HEK293 (cell line): Measurements from ENCODE around the gene PTPRF.
A peak's percentile ranks its signal among the peaks of the same experiment; 100 is the strongest.

ENCODE experiments used
- HOXA7 ChIP-seq: sonication (generic); formaldehyde crosslinking; IDR thresholded peaks from 2 replicates; pipeline ENCODE4 v1.8.1; 2022; ENCODE audit warnings: missing genetic modification reagents, borderline replicate concordance
- HOXD13 ChIP-seq: sonication (generic); formaldehyde crosslinking; IDR thresholded peaks from 2 replicates; pipeline ENCODE4 v1.8.0; 2022; ENCODE audit warnings: missing genetic modification reagents, borderline replicate concordance
- SALL2 ChIP-seq: fragments of 450-650 bp; formaldehyde crosslinking; IDR thresholded peaks from 2 replicates; pipeline ENCODE4 v1.5.0; 2017; ENCODE audit warnings: missing biosample characterization, mild to moderate bottlenecking, missing genetic modification characterization, borderline replicate concordance
- WT1 ChIP-seq: fragments of 450-650 bp; formaldehyde crosslinking; IDR thresholded peaks from 2 replicates; pipeline ENCODE4 v1.5.1; 2016; ENCODE audit warnings: missing biosample characterization, missing genetic modification characterization
- ZFHX2 ChIP-seq: fragments of 450-650 bp; formaldehyde crosslinking; conservative IDR thresholded peaks from 2 replicates; pipeline ENCODE4 v1.5.1; 2016; ENCODE audit warnings: missing biosample characterization, missing genetic modification characterization
- ZFP3 ChIP-seq: fragments of 450-650 bp; formaldehyde crosslinking; IDR thresholded peaks from 2 replicates; pipeline ENCODE4 v1.5.1; 2016; ENCODE audit warnings: low read depth, missing biosample characterization, missing genetic modification characterization
- ZFP37 ChIP-seq: fragments of 450-650 bp; formaldehyde crosslinking; IDR thresholded peaks from 2 replicates; pipeline ENCODE4 v1.5.1; 2016; ENCODE audit warnings: missing biosample characterization, missing genetic modification characterization
- ZNF146 ChIP-seq: fragments of 450-650 bp; formaldehyde crosslinking; IDR thresholded peaks from 2 replicates; pipeline ENCODE4 v1.5.1; 2016; ENCODE audit warnings: missing biosample characterization, missing genetic modification characterization
- ZNF157 ChIP-seq: fragments of 450-650 bp; formaldehyde crosslinking; IDR thresholded peaks from 2 replicates; pipeline ENCODE4 v1.5.1; 2016; ENCODE audit warnings: missing biosample characterization, missing genetic modification characterization
- ZNF175 ChIP-seq: fragments of 450-650 bp; formaldehyde crosslinking; IDR thresholded peaks from 2 replicates; pipeline ENCODE4 v1.5.1; 2016; ENCODE audit warnings: missing biosample characterization, missing genetic modification characterization
- ZNF184 ChIP-seq: fragments of 450-650 bp; IDR thresholded peaks from 2 replicates; pipeline ENCODE4 v1.5.1; 2018; ENCODE audit warnings: missing biosample characterization, mild to moderate bottlenecking, missing genetic modification characterization
- ZNF37A ChIP-seq: fragments of 450-650 bp; IDR thresholded peaks from 2 replicates; pipeline ENCODE4 v1.5.1; 2018; ENCODE audit warnings: missing biosample characterization, missing genetic modification characterization
- ZNF426 ChIP-seq: fragments of 450-650 bp; formaldehyde crosslinking; IDR thresholded peaks from 2 replicates; pipeline ENCODE4 v1.5.1; 2017; ENCODE audit warnings: missing biosample characterization, missing genetic modification characterization, mild to moderate bottlenecking, inconsistent platforms, moderate library complexity
- ZNF560 ChIP-seq: fragments of 450-650 bp; formaldehyde crosslinking; IDR thresholded peaks from 2 replicates; pipeline ENCODE4 v1.5.1; 2017; ENCODE audit warnings: missing biosample characterization, missing genetic modification characterization, borderline replicate concordance
- ZNF596 ChIP-seq: fragments of 450-650 bp; IDR thresholded peaks from 2 replicates; pipeline ENCODE4 v1.5.0; 2018; ENCODE audit warnings: missing biosample characterization, mild to moderate bottlenecking, missing genetic modification characterization, moderate library complexity
- ZNF610 ChIP-seq: fragments of 450-650 bp; formaldehyde crosslinking; IDR thresholded peaks from 2 replicates; pipeline ENCODE4 v1.5.1; 2016; ENCODE audit warnings: missing biosample characterization, missing genetic modification characterization, borderline replicate concordance
- ZNF626 ChIP-seq: fragments of 450-650 bp; sonication (Bioruptor Pico); formaldehyde crosslinking; IDR thresholded peaks from 2 replicates; pipeline ENCODE4 v1.5.1; 2018; ENCODE audit warnings: missing biosample characterization, missing genetic modification characterization, inconsistent platforms
- ZNF654 ChIP-seq: fragments of 450-650 bp; formaldehyde crosslinking; IDR thresholded peaks from 2 replicates; pipeline ENCODE4 v1.5.1; 2016; ENCODE audit warnings: low read depth, missing biosample characterization, missing genetic modification characterization
- ZNF701 ChIP-seq: fragments of 450-650 bp; formaldehyde crosslinking; IDR thresholded peaks from 2 replicates; pipeline ENCODE4 v1.5.1; 2016; ENCODE audit warnings: missing biosample characterization, missing genetic modification characterization
- ZNF776 ChIP-seq: fragments of 450-650 bp; formaldehyde crosslinking; IDR thresholded peaks from 2 replicates; pipeline ENCODE4 v1.5.0; 2017; ENCODE audit warnings: missing biosample characterization, missing genetic modification characterization, borderline replicate concordance
- TF ChIP-seq, protein P1 (sequence below): fragments of 450-650 bp; formaldehyde crosslinking; IDR thresholded peaks from 2 replicates; pipeline ENCODE4 v1.5.1; 2016; ENCODE audit warnings: missing biosample characterization, missing genetic modification characterization
- TF ChIP-seq, protein P2 (sequence below): fragments of 450-650 bp; formaldehyde crosslinking; IDR thresholded peaks from 2 replicates; pipeline ENCODE4 v1.5.1; 2016; ENCODE audit warnings: missing biosample characterization, missing genetic modification characterization
- TF ChIP-seq, protein P3 (sequence below): fragments of 450-650 bp; formaldehyde crosslinking; IDR thresholded peaks from 2 replicates; pipeline ENCODE4 v1.5.1; 2016; ENCODE audit warnings: missing biosample characterization, missing genetic modification characterization
- TF ChIP-seq, protein P4 (sequence below): fragments of 450-650 bp; formaldehyde crosslinking; IDR thresholded peaks from 2 replicates; pipeline ENCODE4 v1.5.1; 2016; ENCODE audit warnings: missing biosample characterization, missing genetic modification characterization
- TF ChIP-seq, protein P5 (sequence below): fragments of 450-650 bp; formaldehyde crosslinking; IDR thresholded peaks from 2 replicates; pipeline ENCODE4 v1.5.1; 2017; ENCODE audit warnings: missing biosample characterization, missing genetic modification characterization
- TF ChIP-seq, protein P6 (sequence below): fragments of 450-650 bp; IDR thresholded peaks from 2 replicates; pipeline ENCODE4 v1.5.1; 2018; ENCODE audit warnings: missing biosample characterization, mild to moderate bottlenecking, missing genetic modification characterization

Gene PTPRF

DNA sequence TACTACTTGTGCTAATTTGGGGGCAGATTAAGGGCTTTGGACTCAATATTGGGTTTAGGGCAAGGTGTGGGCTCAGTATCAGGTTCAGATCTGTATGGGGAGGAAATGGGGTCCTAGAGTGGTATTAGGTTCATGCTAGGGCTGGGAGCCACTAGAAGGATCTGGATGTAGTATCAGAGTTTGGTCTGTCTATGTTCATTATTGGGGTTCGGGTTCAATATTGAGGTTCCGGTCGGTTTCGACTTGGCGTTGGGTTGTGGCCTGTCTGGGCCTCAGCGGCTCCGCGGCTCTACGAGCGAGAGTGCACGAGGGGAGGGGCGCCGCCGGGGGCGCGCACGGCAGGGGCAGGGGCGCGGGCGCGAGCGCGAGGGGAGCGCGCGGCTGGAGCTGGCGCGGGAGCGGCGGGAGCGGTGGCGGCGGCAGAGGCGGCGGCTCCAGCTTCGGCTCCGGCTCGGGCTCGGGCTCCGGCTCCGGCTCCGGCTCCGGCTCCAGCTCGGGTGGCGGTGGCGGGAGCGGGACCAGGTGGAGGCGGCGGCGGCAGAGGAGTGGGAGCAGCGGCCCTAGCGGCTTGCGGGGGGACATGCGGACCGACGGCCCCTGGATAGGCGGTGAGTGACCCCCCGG is at the start of gene PTPRF (continued):
- TF ChIP-seq ZFP37 (tag by site-specific recombination), result no peak
- TF ChIP-seq ZNF596 (tag by site-specific recombination), result peak; percentile 13; the same call in 1 of the 2 replicates
- TF ChIP-seq, protein P1, sequence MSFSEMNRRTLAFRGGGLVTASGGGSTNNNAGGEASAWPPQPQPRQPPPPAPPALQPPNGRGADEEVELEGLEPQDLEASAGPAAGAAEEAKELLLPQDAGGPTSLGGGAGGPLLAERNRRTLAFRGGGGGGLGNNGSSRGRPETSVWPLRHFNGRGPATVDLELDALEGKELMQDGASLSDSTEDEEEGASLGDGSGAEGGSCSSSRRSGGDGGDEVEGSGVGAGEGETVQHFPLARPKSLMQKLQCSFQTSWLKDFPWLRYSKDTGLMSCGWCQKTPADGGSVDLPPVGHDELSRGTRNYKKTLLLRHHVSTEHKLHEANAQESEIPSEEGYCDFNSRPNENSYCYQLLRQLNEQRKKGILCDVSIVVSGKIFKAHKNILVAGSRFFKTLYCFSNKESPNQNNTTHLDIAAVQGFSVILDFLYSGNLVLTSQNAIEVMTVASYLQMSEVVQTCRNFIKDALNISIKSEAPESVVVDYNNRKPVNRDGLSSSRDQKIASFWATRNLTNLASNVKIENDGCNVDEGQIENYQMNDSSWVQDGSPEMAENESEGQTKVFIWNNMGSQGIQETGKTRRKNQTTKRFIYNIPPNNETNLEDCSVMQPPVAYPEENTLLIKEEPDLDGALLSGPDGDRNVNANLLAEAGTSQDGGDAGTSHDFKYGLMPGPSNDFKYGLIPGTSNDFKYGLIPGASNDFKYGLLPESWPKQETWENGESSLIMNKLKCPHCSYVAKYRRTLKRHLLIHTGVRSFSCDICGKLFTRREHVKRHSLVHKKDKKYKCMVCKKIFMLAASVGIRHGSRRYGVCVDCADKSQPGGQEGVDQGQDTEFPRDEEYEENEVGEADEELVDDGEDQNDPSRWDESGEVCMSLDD, result peak; percentile 97
- TF ChIP-seq ZNF560 (tag by site-specific recombination), result no peak
- no peak for TF ChIP-seq ZNF776
- TF ChIP-seq, protein P2, sequence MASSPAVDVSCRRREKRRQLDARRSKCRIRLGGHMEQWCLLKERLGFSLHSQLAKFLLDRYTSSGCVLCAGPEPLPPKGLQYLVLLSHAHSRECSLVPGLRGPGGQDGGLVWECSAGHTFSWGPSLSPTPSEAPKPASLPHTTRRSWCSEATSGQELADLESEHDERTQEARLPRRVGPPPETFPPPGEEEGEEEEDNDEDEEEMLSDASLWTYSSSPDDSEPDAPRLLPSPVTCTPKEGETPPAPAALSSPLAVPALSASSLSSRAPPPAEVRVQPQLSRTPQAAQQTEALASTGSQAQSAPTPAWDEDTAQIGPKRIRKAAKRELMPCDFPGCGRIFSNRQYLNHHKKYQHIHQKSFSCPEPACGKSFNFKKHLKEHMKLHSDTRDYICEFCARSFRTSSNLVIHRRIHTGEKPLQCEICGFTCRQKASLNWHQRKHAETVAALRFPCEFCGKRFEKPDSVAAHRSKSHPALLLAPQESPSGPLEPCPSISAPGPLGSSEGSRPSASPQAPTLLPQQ, result 0 out of 2 replicates have a peak, but pooled peaks have one; percentile 24
- no peak for TF ChIP-seq HOXD13 (CRISPR knock-in tag)
- no peak for TF ChIP-seq HOXA7 (CRISPR knock-in tag)
- no peak for TF ChIP-seq WT1 (tag by site-specific recombination)
- TF ChIP-seq, protein P3, sequence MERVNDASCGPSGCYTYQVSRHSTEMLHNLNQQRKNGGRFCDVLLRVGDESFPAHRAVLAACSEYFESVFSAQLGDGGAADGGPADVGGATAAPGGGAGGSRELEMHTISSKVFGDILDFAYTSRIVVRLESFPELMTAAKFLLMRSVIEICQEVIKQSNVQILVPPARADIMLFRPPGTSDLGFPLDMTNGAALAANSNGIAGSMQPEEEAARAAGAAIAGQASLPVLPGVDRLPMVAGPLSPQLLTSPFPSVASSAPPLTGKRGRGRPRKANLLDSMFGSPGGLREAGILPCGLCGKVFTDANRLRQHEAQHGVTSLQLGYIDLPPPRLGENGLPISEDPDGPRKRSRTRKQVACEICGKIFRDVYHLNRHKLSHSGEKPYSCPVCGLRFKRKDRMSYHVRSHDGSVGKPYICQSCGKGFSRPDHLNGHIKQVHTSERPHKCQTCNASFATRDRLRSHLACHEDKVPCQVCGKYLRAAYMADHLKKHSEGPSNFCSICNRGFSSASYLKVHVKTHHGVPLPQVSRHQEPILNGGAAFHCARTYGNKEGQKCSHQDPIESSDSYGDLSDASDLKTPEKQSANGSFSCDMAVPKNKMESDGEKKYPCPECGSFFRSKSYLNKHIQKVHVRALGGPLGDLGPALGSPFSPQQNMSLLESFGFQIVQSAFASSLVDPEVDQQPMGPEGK (tag by site-specific recombination), result peak; percentile 49; the same call in 1 of the 2 replicates
- TF ChIP-seq, protein P4, sequence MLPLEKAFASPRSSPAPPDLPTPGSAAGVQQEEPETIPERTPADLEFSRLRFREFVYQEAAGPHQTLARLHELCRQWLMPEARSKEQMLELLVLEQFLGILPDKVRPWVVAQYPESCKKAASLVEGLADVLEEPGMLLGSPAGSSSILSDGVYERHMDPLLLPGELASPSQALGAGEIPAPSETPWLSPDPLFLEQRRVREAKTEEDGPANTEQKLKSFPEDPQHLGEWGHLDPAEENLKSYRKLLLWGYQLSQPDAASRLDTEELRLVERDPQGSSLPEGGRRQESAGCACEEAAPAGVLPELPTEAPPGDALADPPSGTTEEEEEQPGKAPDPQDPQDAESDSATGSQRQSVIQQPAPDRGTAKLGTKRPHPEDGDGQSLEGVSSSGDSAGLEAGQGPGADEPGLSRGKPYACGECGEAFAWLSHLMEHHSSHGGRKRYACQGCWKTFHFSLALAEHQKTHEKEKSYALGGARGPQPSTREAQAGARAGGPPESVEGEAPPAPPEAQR (tag by site-specific recombination), result no peak
- no peak for TF ChIP-seq ZNF701 (tag by site-specific recombination)
- no peak for TF ChIP-seq ZFHX2 (tag by site-specific recombination)
- TF ChIP-seq ZNF175, result no peak
- TF ChIP-seq ZNF157, result no peak
- no peak for TF ChIP-seq ZNF146 (tag by site-specific recombination)
- TF ChIP-seq ZNF37A, result no peak
- no peak for TF ChIP-seq ZNF426 (tag by site-specific recombination)
- TF ChIP-seq, protein P5, sequence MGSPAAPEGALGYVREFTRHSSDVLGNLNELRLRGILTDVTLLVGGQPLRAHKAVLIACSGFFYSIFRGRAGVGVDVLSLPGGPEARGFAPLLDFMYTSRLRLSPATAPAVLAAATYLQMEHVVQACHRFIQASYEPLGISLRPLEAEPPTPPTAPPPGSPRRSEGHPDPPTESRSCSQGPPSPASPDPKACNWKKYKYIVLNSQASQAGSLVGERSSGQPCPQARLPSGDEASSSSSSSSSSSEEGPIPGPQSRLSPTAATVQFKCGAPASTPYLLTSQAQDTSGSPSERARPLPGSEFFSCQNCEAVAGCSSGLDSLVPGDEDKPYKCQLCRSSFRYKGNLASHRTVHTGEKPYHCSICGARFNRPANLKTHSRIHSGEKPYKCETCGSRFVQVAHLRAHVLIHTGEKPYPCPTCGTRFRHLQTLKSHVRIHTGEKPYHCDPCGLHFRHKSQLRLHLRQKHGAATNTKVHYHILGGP (tag by site-specific recombination), result no peak
- TF ChIP-seq ZFP3 (tag by site-specific recombination), result no peak
- no peak for TF ChIP-seq ZNF626 (tag by site-specific recombination)
- no peak for TF ChIP-seq ZNF184
- no peak for TF ChIP-seq SALL2 (tag by site-specific recombination)
- no peak for TF ChIP-seq ZNF610 (tag by site-specific recombination)
- TF ChIP-seq, protein P6, sequence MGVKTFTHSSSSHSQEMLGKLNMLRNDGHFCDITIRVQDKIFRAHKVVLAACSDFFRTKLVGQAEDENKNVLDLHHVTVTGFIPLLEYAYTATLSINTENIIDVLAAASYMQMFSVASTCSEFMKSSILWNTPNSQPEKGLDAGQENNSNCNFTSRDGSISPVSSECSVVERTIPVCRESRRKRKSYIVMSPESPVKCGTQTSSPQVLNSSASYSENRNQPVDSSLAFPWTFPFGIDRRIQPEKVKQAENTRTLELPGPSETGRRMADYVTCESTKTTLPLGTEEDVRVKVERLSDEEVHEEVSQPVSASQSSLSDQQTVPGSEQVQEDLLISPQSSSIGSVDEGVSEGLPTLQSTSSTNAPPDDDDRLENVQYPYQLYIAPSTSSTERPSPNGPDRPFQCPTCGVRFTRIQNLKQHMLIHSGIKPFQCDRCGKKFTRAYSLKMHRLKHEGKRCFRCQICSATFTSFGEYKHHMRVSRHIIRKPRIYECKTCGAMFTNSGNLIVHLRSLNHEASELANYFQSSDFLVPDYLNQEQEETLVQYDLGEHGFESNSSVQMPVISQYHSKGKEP (tag by site-specific recombination), result no peak
- TF ChIP-seq ZNF654 (tag by site-specific recombination), result no peak
